22Rv1 (cell line): ENCODE results near the gene ABCC5.

Source experiments
- H3K27ac ChIP-seq: fragments of 450-650 bp; 2 replicates; pipeline ENCODE4 v1.5.1; 2017
- CTCF ChIP-seq: fragments of 450-650 bp; IDR thresholded peaks from 2 replicates; pipeline ENCODE4 v1.5.1; 2017; ENCODE audit warnings: mild to moderate bottlenecking
- ZFX ChIP-seq: fragments of 450-650 bp; IDR thresholded peaks from 2 replicates; pipeline ENCODE4 v1.6.1; 2017; ENCODE audit warnings: antibody characterized with exemption, borderline replicate concordance

The ABCC5 gene

GRCh38 chr3:184011937-184012889 lies 5.5 kb downstream of the ABCC5 start:
- no peak for TF ChIP-seq CTCF
- TF ChIP-seq ZFX, result no peak
- peak overlapping the region; percentile 43 for H3K27ac ChIP-seq

- TF ChIP-seq CTCF, result no peak
- TF ChIP-seq ZFX, result no peak
- peak overlapping the region; percentile 43 for H3K27ac ChIP-seq
These were observed 6.3 kb downstream of the ABCC5 start for GRCh38 chr3:184011230-184011876.

GRCh38 chr3:184008161-184008560 lies 9.5 kb downstream of the ABCC5 start:
- TF ChIP-seq ZFX (no peak), CTCF (no peak)
- H3K27ac ChIP-seq, result peak overlapping the region; percentile 89

GRCh38 chr3:184007143-184007813 lies 10.4 kb downstream of the ABCC5 start:
- peak overlapping the region; percentile 89 for H3K27ac ChIP-seq
- peak; percentile 27; the same call in 1 of the 2 replicates for TF ChIP-seq CTCF

GRCh38 chr3:184005941-184006507 lies 11.7 kb downstream of the ABCC5 start:
- TF ChIP-seq ZFX (no peak), CTCF (no peak)
- peak overlapping the region; percentile 89 for H3K27ac ChIP-seq

- TF ChIP-seq ZFX (no peak), CTCF (no peak)
- no peak overlapping the region for H3K27ac ChIP-seq
These were observed 13.2 kb downstream of the ABCC5 start for GRCh38 chr3:184004476-184004875.
